Measurements from ENCODE around the gene CYP46A1. TPM values are rescaled to one million over a fixed set of nuclear protein-coding genes. Genes with fewer than 3 reads are reported as not detected.

CYP46A1 gene
- total RNA-seq, 1 experiment from 2014 or later: 0.36 TPM

- H3K36me3 ChIP-seq (ENCODE audit: control insufficient read depth, insufficient read depth, low read length): no peaks in the 10 kb centered on the region
These were observed 37.1 kb downstream of the CYP46A1 start for GRCh38 chr14:99720941-99721791.

GRCh38 chr14:99721792-99722516, 37.9 kb downstream of the CYP46A1 start:
- no peaks in the 10 kb centered on the region for H3K4me1 ChIP-seq (ENCODE audit: control insufficient read depth, insufficient read depth, low read length)
- TF ChIP-seq, protein P1, sequence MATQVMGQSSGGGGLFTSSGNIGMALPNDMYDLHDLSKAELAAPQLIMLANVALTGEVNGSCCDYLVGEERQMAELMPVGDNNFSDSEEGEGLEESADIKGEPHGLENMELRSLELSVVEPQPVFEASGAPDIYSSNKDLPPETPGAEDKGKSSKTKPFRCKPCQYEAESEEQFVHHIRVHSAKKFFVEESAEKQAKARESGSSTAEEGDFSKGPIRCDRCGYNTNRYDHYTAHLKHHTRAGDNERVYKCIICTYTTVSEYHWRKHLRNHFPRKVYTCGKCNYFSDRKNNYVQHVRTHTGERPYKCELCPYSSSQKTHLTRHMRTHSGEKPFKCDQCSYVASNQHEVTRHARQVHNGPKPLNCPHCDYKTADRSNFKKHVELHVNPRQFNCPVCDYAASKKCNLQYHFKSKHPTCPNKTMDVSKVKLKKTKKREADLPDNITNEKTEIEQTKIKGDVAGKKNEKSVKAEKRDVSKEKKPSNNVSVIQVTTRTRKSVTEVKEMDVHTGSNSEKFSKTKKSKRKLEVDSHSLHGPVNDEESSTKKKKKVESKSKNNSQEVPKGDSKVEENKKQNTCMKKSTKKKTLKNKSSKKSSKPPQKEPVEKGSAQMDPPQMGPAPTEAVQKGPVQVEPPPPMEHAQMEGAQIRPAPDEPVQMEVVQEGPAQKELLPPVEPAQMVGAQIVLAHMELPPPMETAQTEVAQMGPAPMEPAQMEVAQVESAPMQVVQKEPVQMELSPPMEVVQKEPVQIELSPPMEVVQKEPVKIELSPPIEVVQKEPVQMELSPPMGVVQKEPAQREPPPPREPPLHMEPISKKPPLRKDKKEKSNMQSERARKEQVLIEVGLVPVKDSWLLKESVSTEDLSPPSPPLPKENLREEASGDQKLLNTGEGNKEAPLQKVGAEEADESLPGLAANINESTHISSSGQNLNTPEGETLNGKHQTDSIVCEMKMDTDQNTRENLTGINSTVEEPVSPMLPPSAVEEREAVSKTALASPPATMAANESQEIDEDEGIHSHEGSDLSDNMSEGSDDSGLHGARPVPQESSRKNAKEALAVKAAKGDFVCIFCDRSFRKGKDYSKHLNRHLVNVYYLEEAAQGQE (IDR thresholded peaks at IDR 0.05; ENCODE audit: insufficient read depth in 1 of 2, low read depth in 2 of 2, low read length in 1 of 2): no peak
- no peak for TF ChIP-seq TCF7L2 (IDR thresholded peaks at IDR 0.05; ENCODE audit: low read depth, low read length)
- TF ChIP-seq, protein P2, sequence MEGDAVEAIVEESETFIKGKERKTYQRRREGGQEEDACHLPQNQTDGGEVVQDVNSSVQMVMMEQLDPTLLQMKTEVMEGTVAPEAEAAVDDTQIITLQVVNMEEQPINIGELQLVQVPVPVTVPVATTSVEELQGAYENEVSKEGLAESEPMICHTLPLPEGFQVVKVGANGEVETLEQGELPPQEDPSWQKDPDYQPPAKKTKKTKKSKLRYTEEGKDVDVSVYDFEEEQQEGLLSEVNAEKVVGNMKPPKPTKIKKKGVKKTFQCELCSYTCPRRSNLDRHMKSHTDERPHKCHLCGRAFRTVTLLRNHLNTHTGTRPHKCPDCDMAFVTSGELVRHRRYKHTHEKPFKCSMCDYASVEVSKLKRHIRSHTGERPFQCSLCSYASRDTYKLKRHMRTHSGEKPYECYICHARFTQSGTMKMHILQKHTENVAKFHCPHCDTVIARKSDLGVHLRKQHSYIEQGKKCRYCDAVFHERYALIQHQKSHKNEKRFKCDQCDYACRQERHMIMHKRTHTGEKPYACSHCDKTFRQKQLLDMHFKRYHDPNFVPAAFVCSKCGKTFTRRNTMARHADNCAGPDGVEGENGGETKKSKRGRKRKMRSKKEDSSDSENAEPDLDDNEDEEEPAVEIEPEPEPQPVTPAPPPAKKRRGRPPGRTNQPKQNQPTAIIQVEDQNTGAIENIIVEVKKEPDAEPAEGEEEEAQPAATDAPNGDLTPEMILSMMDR (IDR thresholded peaks at IDR 0.05): no peak
- TF ChIP-seq SIN3A (IDR thresholded peaks at IDR 0.05; ENCODE audit: borderline replicate concordance, insufficient read depth, low read depth, low read length): no peak
- no peak overlapping the region for H3K27ac ChIP-seq (ENCODE audit: low read length)
- POLR2A ChIA-PET: no interaction called here
- H3K36me3 ChIP-seq (ENCODE audit: control insufficient read depth, insufficient read depth, low read length): no peaks in the 10 kb centered on the region
- H3K4me3 ChIP-seq (ENCODE audit: low read depth in 2 of 2, low read length in 2 of 2): no peak overlapping the region
- no peaks in the 10 kb centered on the region for H3K9me3 ChIP-seq (ENCODE audit: control insufficient read depth, insufficient read depth, low read depth, low read length)
- ATAC-seq (no peak), DNase-seq (ENCODE audit: low read depth, low spot score) (no peak)
- no peaks in the 10 kb centered on the region for H3K27me3 ChIP-seq (ENCODE audit: control insufficient read depth, insufficient read depth, low read length)
- in situ Hi-C loops (cut with HindIII; ENCODE audit: low pct_unique_long_range_greater_than_20kb, low sequenced_read_pairs): no loop called here
- intact Hi-C loops (cut with micrococcal nuclease; ENCODE audit: unreplicated experiment): no loop called here
- CTCF ChIA-PET: no interaction called here
- no TSS peak for BruUV-seq (replicated peaks)

More at GRCh38 chr14:99720941-99721791, 37.1 kb downstream of the CYP46A1 start:
- POLR2A ChIA-PET: no interaction called here
- CTCF ChIA-PET: no interaction called here
- in situ Hi-C loops (cut with HindIII; ENCODE audit: low pct_unique_long_range_greater_than_20kb, low sequenced_read_pairs) (no loop called here), intact Hi-C loops (cut with micrococcal nuclease; ENCODE audit: unreplicated experiment) (no loop called here)
- TF ChIP-seq, protein P1 (IDR thresholded peaks at IDR 0.05; ENCODE audit: insufficient read depth in 1 of 2, low read depth in 2 of 2, low read length in 1 of 2): no peak
- TF ChIP-seq POLR2AphosphoS5 (IDR thresholded peaks at IDR 0.05; ENCODE audit: low read depth, low read length): no peak
- TF ChIP-seq SIN3A (IDR thresholded peaks at IDR 0.05; ENCODE audit: borderline replicate concordance, insufficient read depth, low read depth, low read length): no peak
- TF ChIP-seq TCF7L2 (IDR thresholded peaks at IDR 0.05; ENCODE audit: low read depth, low read length): no peak
- TF ChIP-seq, protein P2 (IDR thresholded peaks at IDR 0.05): no peak
- DNase-seq (ENCODE audit: low read depth, low spot score): no peak
- BruUV-seq (replicated peaks): no TSS peak
- Histone ChIP-seq H3K27me3 (ENCODE audit: control insufficient read depth, insufficient read depth, low read length) (no peaks in the 10 kb centered on the region), H3K4me3 (ENCODE audit: low read depth in 2 of 2, low read length in 2 of 2) (no peak overlapping the region), H3K4me1 (ENCODE audit: control insufficient read depth, insufficient read depth, low read length) (no peaks in the 10 kb centered on the region), H3K27ac (ENCODE audit: low read length) (no peak overlapping the region), H3K9me3 (ENCODE audit: control insufficient read depth, insufficient read depth, low read depth, low read length) (no peaks in the 10 kb centered on the region)
- ATAC-seq: no peak

All from Panc1 (cell line).